Stimulated activated memory B cell treated with anti-CD40 and anti-IgM and Interleukin-4, amounts not matched to agents 10 μg/mL and 1 μg/mL and 100 μg/mL, for 72 hours (primary cell): ENCODE data around the gene BRD3.

ENCODE experiments used
- ATAC-seq: fragments of 150-1000 bp; cut with Tn5 transposase; 2 replicates; pipeline ENCODE4 v1.10.0; 2021
- H3K27ac Mint-ChIP-seq: one replicate; pipeline ENCODE4 v1.8.0; 2022; ENCODE audit warnings: mild to moderate bottlenecking, mixed read lengths
- H3K27me3 Mint-ChIP-seq: one replicate; pipeline ENCODE4 v1.8.0; 2022; ENCODE audit warnings: mixed read lengths
- H3K36me3 Mint-ChIP-seq: one replicate; pipeline ENCODE4 v1.8.0; 2022; ENCODE audit warnings: mixed read lengths
- H3K4me1 Mint-ChIP-seq: one replicate; pipeline ENCODE4 v1.8.0; 2022; ENCODE audit warnings: mixed read lengths
- H3K4me3 Mint-ChIP-seq: one replicate; pipeline ENCODE4 v1.8.0; 2022; ENCODE audit warnings: mild to moderate bottlenecking, moderate library complexity, mixed read lengths
- H3K9me3 Mint-ChIP-seq: one replicate; pipeline ENCODE4 v1.8.0; 2022; ENCODE audit warnings: mixed read lengths

The BRD3 gene

DNA sequence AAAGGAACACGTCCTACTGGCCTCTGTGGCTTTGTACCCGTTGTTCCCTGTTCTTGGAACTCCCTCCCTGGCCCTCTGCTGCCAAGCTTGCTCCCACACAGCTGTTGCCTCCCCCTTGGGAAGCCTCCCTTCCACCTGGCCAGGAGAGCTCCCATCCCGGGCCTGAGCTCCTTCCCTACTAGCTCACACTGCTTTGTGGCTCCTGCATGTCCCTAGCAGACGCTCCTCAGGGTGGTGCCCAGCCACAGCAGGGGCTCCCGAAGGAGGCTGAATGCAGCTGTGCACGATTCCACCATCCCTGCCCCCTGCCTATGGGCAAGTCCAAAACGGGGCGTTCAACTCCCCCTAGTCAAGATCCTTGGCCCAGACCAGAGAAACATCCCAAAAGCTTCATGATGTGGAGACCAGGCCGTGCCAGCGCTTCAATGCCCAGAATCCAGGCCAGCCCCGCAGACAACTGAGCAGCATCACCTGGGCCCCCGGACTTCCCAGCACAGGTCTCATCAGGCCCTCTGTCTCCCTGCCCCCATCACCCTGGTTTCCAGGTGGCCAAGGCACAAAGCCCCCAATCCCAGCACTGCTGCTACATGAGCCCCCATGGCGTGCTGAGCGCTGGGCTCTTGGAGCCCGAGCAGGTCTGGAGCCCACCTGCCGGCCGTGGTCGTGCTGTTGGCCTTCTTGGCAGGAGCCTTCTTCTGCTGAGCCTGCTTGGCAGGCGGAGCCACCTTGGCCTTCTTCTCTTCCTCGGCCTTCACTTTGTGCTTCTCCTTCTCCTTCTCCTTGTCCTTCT is 28.2 kb downstream of the BRD3 start:
- Mint-ChIP-seq H3K4me3 (no peak overlapping the region), H3K36me3 (peaks cover 68% of the 10 kb centered on the region), H3K27me3 (no peaks in the 10 kb centered on the region), H3K9me3 (peaks cover 13% of the 10 kb centered on the region), H3K4me1 (no peaks in the 10 kb centered on the region), H3K27ac (no peak overlapping the region)
- ATAC-seq: no peak

DNA sequence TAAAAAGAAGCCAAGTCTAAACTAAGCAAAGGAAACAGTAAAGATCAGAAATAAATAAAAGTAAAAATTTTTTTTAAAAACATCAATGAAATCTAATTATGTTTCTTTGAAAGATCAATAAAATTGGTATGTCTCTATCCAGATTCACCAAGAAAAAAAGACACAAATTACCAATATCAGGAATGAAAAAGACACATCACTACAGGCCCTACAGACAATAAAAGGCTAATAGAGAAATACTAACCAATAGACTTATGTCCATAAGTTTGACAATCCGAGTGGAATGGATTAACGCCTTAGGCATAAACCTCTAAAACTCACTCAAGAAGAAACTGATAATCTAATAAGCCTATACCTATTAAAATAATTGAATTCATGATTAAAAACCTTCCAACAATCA is 30.2 kb downstream of the BRD3 start:
- Mint-ChIP-seq H3K27ac (no peak overlapping the region), H3K9me3 (peaks cover 13% of the 10 kb centered on the region), H3K27me3 (no peaks in the 10 kb centered on the region), H3K36me3 (peaks cover 69% of the 10 kb centered on the region), H3K4me3 (no peak overlapping the region), H3K4me1 (no peaks in the 10 kb centered on the region)
- ATAC-seq: no peak

DNA sequence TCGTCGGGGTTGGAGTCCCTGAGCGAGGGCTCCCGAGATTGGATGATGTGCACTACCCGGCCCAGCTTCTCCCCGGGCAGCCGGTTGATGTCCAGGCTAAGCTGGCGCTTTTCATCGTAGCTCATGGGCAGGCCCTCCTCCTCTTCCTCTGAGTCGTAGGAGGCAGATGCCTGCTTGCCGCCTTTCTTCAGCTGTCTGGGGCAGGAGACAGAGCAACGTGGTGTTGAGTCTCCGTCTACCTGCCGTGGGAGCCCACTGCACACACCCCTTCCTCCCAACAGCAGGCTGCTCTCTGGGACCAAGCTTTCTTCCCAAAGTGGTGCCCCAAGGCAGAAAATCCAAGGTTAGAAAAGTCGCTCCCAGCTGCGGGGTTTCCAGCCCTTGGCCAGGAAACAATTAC is 31.7 kb downstream of the BRD3 start:
- ATAC-seq: no peak
- H3K27ac Mint-ChIP-seq: no peak overlapping the region
- no peaks in the 10 kb centered on the region for H3K27me3 Mint-ChIP-seq
- no peak overlapping the region for H3K4me3 Mint-ChIP-seq
- peaks cover 13% of the 10 kb centered on the region for H3K9me3 Mint-ChIP-seq
- H3K36me3 Mint-ChIP-seq: peaks cover 64% of the 10 kb centered on the region
- no peaks in the 10 kb centered on the region for H3K4me1 Mint-ChIP-seq

DNA sequence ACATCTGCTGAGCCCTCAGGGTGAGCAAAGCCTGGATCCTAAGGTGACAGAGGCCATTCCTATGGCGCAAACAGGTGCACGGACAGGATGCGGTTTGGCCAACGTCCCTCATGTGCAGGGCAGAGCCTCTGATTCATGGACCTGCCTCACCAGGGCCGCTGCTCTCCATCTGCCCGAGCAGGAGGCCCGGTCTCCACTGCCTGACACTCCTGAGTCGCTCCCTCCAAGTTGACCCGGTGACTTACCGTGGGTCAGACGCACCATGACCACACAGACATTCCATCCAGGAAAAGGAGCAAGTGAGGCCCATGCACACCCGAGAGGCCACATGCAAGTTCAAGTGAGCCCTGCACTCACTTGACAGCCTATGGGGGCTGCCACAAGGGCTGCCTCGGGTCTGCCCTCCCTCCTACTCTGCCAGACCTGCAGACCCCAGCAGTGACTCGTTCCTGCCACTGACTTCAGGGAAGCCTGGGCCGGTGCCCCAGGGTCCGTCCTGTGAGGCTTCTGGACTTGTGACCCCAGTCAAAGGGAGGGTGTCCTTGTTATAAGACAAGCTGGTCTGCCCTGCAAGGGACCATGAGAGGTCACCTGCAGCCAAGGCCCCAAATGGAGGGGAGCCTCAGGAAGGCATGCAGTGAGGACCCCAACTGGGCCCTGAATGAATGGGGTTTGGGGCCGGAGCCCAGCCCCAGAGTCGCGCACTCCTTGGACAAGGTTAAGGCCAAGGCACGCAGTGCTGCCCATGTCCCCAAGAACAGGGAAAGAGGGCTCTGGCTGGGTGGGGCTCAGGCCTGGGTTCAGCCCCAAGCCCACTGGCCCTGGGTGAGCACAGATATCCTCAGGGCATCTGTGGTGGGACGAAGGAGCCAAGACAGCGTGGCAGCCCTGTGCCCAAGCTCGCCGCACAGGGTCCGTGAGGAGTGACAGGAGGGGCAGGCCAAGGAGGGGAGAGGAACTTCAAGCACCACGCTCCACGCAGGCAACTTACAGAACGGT is 32.5 kb downstream of the BRD3 start:
- no peak overlapping the region for H3K4me3 Mint-ChIP-seq
- H3K4me1 Mint-ChIP-seq: no peaks in the 10 kb centered on the region
- H3K27ac Mint-ChIP-seq: no peak overlapping the region
- ATAC-seq: no peak
- H3K9me3 Mint-ChIP-seq: peaks cover 13% of the 10 kb centered on the region
- H3K27me3 Mint-ChIP-seq: no peaks in the 10 kb centered on the region
- peaks cover 63% of the 10 kb centered on the region for H3K36me3 Mint-ChIP-seq

DNA sequence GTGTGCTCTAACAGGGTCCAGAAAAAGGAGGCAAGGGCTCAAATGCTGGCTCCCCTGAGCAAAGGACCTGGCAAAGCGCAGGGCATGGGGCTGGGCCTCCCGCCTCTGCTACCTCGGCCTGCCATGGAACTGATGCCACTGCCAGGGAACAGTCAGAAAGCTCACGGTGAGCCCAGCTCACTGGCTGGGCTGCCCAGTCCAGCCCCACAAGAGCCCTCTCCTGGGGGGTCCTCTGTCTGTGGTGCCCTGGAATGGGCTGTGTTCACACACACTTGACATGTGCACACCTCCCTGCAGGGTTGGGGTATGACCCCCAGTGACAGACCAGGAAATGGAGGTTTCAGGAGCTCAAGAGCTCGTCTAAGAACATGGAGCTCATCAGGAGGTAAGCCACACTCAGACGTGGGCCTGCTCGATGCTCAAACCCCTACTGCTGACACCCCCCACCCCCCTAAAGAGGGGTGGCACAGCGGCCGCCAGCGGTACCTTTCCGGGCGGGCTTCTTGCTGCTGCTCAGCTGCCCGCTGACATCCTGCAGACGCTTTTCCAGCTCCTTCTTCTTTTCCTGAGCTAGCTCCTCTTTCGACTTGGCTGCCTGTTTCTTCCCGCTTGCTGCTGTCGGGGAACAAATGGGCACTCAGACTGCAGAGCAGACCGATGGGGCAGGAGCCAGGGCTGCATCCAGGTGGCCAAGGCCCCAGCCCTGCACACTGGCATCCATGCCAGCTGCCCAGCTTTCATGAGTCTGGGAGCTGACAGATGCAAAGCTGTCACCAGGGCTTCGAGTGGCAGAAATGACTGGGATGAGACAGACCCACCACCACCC is 33.4 kb downstream of the BRD3 start:
- H3K27me3 Mint-ChIP-seq: no peaks in the 10 kb centered on the region
- H3K36me3 Mint-ChIP-seq: peaks cover 54% of the 10 kb centered on the region
- H3K27ac Mint-ChIP-seq: no peak overlapping the region
- peaks cover 8% of the 10 kb centered on the region for H3K9me3 Mint-ChIP-seq
- no peak overlapping the region for H3K4me3 Mint-ChIP-seq
- ATAC-seq: no peak
- no peaks in the 10 kb centered on the region for H3K4me1 Mint-ChIP-seq

DNA sequence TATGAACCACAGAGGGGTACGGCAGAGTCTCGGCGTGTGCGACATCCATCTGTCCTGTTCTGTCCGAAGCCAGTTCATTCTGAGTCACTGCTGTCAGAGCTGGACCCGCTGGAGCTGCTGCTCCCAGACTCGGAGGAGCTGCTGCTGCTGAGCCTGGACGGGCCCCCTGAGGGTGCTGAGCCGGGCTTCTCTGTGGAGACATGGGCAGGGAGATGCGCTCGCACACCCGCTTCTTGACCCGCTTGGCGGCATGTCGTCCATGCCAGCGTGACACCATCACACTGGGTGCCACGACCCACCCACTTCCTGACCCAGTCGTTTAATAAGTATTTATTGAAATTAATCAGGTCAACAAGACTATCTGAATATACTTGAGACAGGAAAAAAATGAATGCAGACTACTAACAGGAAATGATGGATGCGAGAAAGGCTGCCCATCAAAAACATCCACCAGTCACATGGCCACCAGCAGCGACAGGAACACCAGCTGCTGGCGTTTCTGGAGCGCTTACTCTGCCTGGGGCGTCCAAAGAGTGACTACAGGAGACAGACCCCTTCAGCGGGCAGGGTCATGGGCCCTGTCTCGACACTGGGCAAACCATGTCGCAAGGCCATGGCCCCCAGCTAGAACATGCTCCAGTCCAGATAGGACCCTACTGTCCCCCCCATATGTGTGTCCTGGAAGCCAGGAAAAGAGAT is 34.2 kb downstream of the BRD3 start:
- peaks cover 2% of the 10 kb centered on the region for H3K9me3 Mint-ChIP-seq
- ATAC-seq: no peak
- H3K4me3 Mint-ChIP-seq: no peak overlapping the region
- no peak overlapping the region for H3K27ac Mint-ChIP-seq
- H3K4me1 Mint-ChIP-seq: no peaks in the 10 kb centered on the region
- H3K36me3 Mint-ChIP-seq: peaks cover 46% of the 10 kb centered on the region
- no peaks in the 10 kb centered on the region for H3K27me3 Mint-ChIP-seq

DNA sequence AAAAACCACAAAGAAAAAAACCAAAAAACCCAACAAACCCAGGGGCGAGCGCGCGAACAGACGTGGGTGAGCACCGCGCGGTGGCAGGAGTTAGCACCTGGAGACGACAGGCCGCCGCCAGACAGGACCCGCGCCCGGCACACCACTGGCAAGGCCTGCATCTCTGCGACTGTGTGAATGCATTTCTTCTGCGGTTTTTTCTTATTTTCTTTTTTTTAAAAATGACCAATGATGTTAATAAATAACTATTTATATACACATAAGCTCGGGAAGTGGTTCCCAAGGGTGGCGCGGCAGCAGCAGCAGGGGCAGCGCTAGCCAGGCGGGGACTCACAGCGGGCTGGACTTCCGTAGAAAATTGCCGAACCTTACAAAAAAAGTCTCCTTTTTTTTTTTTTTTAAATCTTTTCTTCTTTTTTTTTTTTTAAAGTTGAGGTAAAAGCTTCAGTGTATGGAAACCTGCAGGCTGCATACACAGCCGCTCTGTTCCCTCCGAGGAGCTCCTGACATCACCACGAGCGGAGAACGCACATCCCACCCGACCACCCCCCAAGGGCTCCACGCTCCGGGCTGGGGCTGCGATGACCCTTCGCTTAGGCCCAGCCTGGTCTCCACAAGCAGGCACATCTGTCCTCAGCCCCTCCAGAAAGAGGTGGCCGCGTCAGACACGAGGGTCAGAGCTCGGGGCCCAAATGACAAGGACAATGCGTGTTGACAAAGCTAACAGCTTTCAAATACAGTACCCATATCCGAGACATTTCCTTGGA is 35.2 kb downstream of the BRD3 start:
- no peak for ATAC-seq
- Mint-ChIP-seq H3K27ac (no peak overlapping the region), H3K4me3 (no peak overlapping the region), H3K27me3 (no peaks in the 10 kb centered on the region), H3K9me3 (no peaks in the 10 kb centered on the region), H3K36me3 (peaks cover 44% of the 10 kb centered on the region), H3K4me1 (peaks cover 7% of the 10 kb centered on the region)

DNA sequence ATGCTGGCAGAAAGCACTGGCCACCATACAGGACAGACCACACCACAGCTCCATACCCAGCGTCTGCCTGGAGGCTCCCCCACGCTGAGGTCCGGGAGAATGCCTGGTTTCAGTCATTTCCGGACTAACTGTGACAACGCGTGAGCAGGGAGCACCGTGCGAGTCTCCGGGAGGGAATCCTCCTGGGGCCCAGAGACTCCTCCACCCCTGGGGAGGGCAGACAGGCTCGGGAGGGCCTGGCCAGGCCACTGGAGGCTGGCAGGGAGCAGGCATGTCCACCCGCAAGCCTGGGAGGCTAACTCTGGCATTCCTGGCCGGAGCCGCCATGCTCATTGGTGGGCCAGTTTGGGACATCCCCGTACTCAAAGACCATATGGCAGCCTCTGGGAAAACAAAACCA is 36.0 kb downstream of the BRD3 start:
- ATAC-seq: no peak
- no peaks in the 10 kb centered on the region for H3K27me3 Mint-ChIP-seq
- no peaks in the 10 kb centered on the region for H3K9me3 Mint-ChIP-seq
- H3K4me1 Mint-ChIP-seq: peaks cover 8% of the 10 kb centered on the region
- no peak overlapping the region for H3K27ac Mint-ChIP-seq
- no peak overlapping the region for H3K4me3 Mint-ChIP-seq
- peaks cover 40% of the 10 kb centered on the region for H3K36me3 Mint-ChIP-seq

DNA sequence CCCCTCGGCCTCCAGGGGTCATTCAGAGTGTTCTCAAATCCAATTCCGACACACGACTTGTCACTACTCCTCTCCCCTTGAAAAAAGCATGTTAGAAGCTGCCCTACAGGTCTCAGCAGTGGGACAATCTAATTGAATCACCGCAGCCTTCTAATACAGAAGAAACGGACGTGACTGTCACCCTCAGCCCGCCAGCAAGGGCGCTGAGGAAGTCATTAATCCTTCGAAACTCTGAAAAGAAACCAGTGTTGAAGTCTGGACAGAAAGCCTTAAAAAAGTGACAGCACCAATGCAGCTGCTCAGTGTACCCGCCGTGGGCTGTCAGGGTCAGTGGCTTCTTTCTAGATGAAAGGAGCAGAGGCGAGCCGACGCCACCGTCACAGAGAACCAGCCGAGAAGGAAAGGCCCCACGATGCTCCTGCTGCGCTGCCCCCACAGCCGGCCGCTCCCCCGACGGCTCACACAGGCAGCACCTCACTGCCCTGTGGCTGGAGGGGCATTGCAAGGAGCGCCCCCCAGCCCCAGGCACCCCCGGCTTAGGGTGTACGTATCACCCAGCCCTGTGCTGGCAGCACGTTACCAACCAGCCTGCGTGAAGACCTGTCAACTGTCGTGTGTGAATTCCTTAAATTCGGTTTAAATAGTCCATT is 36.9 kb downstream of the BRD3 start:
- H3K4me1 Mint-ChIP-seq: peaks cover 14% of the 10 kb centered on the region
- no peak overlapping the region for H3K27ac Mint-ChIP-seq
- no peaks in the 10 kb centered on the region for H3K27me3 Mint-ChIP-seq
- no peak overlapping the region for H3K4me3 Mint-ChIP-seq
- no peaks in the 10 kb centered on the region for H3K9me3 Mint-ChIP-seq
- ATAC-seq: no peak
- peaks cover 31% of the 10 kb centered on the region for H3K36me3 Mint-ChIP-seq

DNA sequence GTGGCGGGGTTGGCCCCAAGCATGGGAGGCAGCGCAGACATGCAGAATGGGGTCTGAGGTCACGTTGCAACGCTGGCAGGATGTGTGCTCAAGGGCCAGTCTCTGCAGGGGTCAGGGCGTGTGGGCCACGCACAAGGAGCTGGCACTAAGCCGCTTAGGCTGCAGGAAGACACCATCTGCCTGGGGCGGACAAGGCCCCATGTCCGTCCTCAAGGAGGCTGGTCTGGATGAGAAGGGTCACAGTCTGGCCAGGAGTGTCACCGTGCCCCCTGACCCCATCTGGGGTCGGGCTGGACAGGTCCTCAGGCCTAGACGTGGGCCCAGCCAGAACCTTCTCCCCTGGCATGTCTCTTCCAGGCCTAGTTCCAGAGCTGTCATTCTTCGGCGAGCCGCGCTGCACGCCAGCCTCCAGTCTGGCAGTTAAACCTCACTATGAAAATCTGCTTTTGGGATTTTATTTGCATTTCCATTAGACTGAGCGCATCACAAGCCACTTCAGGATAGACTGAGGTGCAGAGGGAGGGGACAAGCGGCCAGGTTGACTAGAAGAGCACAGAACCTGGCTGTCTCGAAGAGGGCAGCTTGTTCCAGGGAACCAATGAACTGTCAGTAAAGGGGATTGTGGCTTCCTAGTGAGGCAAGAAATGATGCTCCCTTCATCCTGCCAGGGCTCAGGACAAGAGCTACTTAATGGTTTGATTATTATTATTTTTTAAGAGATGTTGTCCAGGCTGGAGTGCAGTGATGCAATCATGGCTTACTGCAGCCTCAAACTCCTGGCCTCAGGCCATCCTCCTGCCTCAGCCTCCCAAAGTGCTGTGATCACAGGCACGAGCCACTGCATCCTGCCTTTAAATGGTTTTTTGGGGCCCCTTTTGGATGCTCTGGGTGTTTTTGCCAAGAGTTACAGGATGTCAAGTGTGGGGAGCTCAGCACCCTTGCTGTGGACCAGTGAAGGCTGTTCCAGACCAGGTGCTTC is 38.3 kb downstream of the BRD3 start:
- peaks cover 21% of the 10 kb centered on the region for H3K4me1 Mint-ChIP-seq
- no peak overlapping the region for H3K27ac Mint-ChIP-seq
- H3K9me3 Mint-ChIP-seq: no peaks in the 10 kb centered on the region
- no peak overlapping the region for H3K4me3 Mint-ChIP-seq
- no peaks in the 10 kb centered on the region for H3K27me3 Mint-ChIP-seq
- no peak for ATAC-seq
- H3K36me3 Mint-ChIP-seq: peaks cover 26% of the 10 kb centered on the region

DNA sequence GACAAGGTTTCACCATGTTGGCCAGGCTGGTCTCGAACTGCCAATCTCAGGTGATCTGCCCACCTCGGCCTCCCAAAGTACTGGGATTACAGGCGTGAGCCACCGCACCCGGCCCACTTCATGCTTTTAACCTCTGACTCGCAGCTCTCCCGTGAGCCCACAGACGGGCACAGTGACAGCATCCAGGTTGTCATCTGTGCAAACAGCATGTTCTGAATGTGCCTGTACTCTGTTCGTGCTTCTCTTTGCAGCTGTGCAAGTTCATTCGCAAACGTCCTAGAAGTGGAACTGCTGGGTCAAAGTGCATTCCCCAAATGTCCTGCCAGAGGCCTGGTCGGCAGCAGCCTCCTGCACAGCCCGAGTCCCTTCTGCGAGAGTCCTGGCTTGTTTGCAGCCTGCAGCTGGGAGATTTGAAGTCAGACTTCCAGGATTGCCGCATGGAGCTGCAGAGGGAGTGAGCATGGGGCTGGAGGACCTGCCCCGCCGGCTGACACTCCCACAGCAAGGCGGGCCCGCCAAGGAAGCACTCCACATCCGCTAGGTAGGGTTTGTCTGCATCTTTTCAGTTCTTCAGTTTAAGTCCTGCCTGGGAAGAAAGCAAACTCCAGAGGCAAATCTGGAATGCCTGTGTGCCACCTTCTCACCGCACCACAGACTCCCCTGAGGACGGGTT is 39.1 kb downstream of the BRD3 start:
- Mint-ChIP-seq H3K27ac (no peak overlapping the region), H3K36me3 (peaks cover 26% of the 10 kb centered on the region), H3K4me1 (peaks cover 26% of the 10 kb centered on the region)

DNA sequence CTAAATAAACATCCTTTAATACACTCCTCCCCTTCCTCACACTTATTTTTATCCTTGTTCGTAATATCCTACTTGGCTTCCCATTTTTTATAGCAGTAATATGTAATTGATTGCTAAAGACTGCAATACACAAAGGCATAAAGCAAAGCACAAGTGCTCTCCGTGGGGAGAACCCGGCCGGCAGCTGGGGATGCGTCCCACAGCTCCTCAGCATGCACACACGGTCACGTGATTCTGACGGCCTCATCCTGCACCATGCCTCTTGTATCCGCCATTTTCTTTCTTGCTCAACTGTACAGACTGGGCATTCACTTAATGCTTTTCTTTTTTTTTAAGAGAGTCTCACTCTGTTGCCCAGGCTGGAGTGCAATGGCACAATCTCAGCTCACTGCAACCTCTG is 39.8 kb downstream of the BRD3 start:
- peaks cover 21% of the 10 kb centered on the region for H3K36me3 Mint-ChIP-seq
- no peaks in the 10 kb centered on the region for H3K27me3 Mint-ChIP-seq
- ATAC-seq: no peak
- H3K27ac Mint-ChIP-seq: no peak overlapping the region
- no peaks in the 10 kb centered on the region for H3K9me3 Mint-ChIP-seq
- H3K4me3 Mint-ChIP-seq: no peak overlapping the region
- peaks cover 26% of the 10 kb centered on the region for H3K4me1 Mint-ChIP-seq

More for the DNA sequence above, 39.1 kb downstream of the BRD3 start:
- no peaks in the 10 kb centered on the region for H3K9me3 Mint-ChIP-seq
- no peaks in the 10 kb centered on the region for H3K27me3 Mint-ChIP-seq
- ATAC-seq: no peak
- no peak overlapping the region for H3K4me3 Mint-ChIP-seq
